CD14-positive monocyte (primary cell): ENCODE data around the gene COL5A2. TPM values are rescaled to one million over a fixed set of nuclear protein-coding genes. Genes with fewer than 3 reads are reported as not detected.

Experiments used
- DNase-seq, 3 donors: peaks; one replicate each; pipeline ENCODE4 v3.0.0-alpha.2; 2011 to 2022
- H2AFZ ChIP-seq: 2 replicates; pipeline ENCODE4 v1.6.0; 2012; ENCODE audit warnings: mild to moderate bottlenecking, low read depth, low read length, inconsistent platforms; ENCODE audit not compliant: insufficient read depth, poor library complexity, severe bottlenecking
- H3K27ac ChIP-seq, 2 donors: 1 replicate in 1 of 2; 2 replicates in 1 of 2; pipeline ENCODE4 v1.5.1; 2012 to 2013; ENCODE audit warnings: low read length in 2 of 2, control low read depth in 1 of 2, inconsistent platforms in 1 of 2, low read depth in 1 of 2, mild to moderate bottlenecking in 1 of 2
- H3K27me3 ChIP-seq, 2 donors: one replicate each; pipeline versions ENCODE4 v1.6.0 to v1.6.1; 2011 to 2013; ENCODE audit warnings: low read length in 2 of 2; ENCODE audit not compliant: control insufficient read depth in 2 of 2, insufficient read depth in 2 of 2
- H3K36me3 ChIP-seq, 2 donors: replicated peaks in 1 of 2; 1 replicate in 1 of 2; 2 replicates in 1 of 2; pipeline versions ENCODE4 v1.5.1 to v1.6.1; 2012 to 2013; ENCODE audit warnings: low read length in 2 of 2, control low read depth in 1 of 2, inconsistent platforms in 1 of 2, mild to moderate bottlenecking in 1 of 2; ENCODE audit not compliant: insufficient read depth in 2 of 2, control insufficient read depth in 1 of 2
- H3K4me1 ChIP-seq, 2 donors: 1 replicate in 1 of 2; 2 replicates in 1 of 2; pipeline versions ENCODE4 v1.5.1 to v1.6.1; 2012 to 2013; ENCODE audit warnings: low read length in 2 of 2, control low read depth in 1 of 2, inconsistent platforms in 1 of 2, mild to moderate bottlenecking in 1 of 2, moderate library complexity in 1 of 2; ENCODE audit not compliant: insufficient read depth in 2 of 2, control insufficient read depth in 1 of 2
- H3K4me2 ChIP-seq: replicated peaks from 2 replicates; pipeline ENCODE3; 2012; ENCODE audit warnings: low read length, moderate library complexity, mild to moderate bottlenecking; ENCODE audit not compliant: poor library complexity, severe bottlenecking; ENCODE audit errors: extremely low read depth
- H3K4me3 ChIP-seq, 3 experiments: fragments of 200-600 bp in 1 of 3; sonication (generic) in 1 of 3; replicated peaks in 1 of 3; 1 replicate in 2 of 3; 2 replicates in 1 of 3; pipeline ENCODE4 v1.5.1; 2011 to 2013; ENCODE audit warnings: low read length in 3 of 3, mild to moderate bottlenecking in 3 of 3, control low read depth in 2 of 3, low read depth in 2 of 3, inconsistent platforms in 1 of 3, moderate library complexity in 1 of 3
- H3K79me2 ChIP-seq: 2 replicates; pipeline ENCODE4 v1.6.0; 2012; ENCODE audit warnings: mild to moderate bottlenecking, control low read depth, inconsistent platforms, low read length, moderate library complexity; ENCODE audit not compliant: insufficient read depth
- H3K9ac ChIP-seq: 2 replicates; pipeline ENCODE4 v1.6.0; 2017; ENCODE audit warnings: low read length, mild to moderate bottlenecking; ENCODE audit not compliant: insufficient read depth, poor library complexity, severe bottlenecking
- H3K9me3 ChIP-seq, 2 donors: replicated peaks in 1 of 2; 1 replicate in 1 of 2; 2 replicates in 1 of 2; pipeline versions ENCODE4 v1.5.1 to v1.6.1; 2012 to 2013; ENCODE audit warnings: low read length in 2 of 2, control low read depth in 1 of 2; ENCODE audit not compliant: control insufficient read depth in 1 of 2, insufficient read depth in 1 of 2
- H4K20me1 ChIP-seq: 2 replicates; pipeline ENCODE4 v1.6.0; 2012; ENCODE audit warnings: mild to moderate bottlenecking, low read length, control low read depth, moderate library complexity; ENCODE audit not compliant: insufficient read depth
- H3K27ac Mint-ChIP-seq, 7 donors: one replicate each; pipeline ENCODE4 v1.8.0; 2020; ENCODE audit warnings: mild to moderate bottlenecking in 7 of 7, mixed read lengths in 7 of 7, moderate library complexity in 6 of 7, inconsistent platforms in 2 of 7
- H3K27me3 Mint-ChIP-seq, 3 donors: one replicate each; pipeline ENCODE4 v1.8.0; 2021 to 2022; ENCODE audit warnings: low read depth in 3 of 3, mild to moderate bottlenecking in 3 of 3, mixed read lengths in 3 of 3, moderate library complexity in 3 of 3, inconsistent platforms in 1 of 3
- H3K36me3 Mint-ChIP-seq, 2 donors: one replicate each; pipeline ENCODE4 v1.8.0; 2020; ENCODE audit warnings: mixed read lengths in 2 of 2, inconsistent platforms in 1 of 2, mild to moderate bottlenecking in 1 of 2
- H3K4me1 Mint-ChIP-seq: one replicate; pipeline ENCODE4 v1.8.0; 2020; ENCODE audit warnings: mild to moderate bottlenecking, mixed read lengths
- H3K4me3 Mint-ChIP-seq, 2 donors: one replicate each; pipeline ENCODE4 v1.8.0; 2020; ENCODE audit warnings: mild to moderate bottlenecking in 2 of 2, mixed read lengths in 2 of 2, moderate library complexity in 1 of 2
- H3K9me3 Mint-ChIP-seq, 7 donors: one replicate each; pipeline ENCODE4 v1.8.0; 2020 to 2022; ENCODE audit warnings: mixed read lengths in 7 of 7, mild to moderate bottlenecking in 6 of 7, moderate library complexity in 6 of 7, inconsistent platforms in 2 of 7
- CTCF ChIP-seq: fragments of 200-600 bp; IDR thresholded peaks from one replicate; pipeline ENCODE4 v1.8.0; 2022; ENCODE audit warnings: antibody characterized with exemption, mild to moderate bottlenecking
- WGBS: methylation state at CpG from one replicate; pipeline ENCODE4 v1.1.5; 2013; ENCODE audit warnings: missing lambda C conversion rate; ENCODE audit not compliant: insufficient coverage; 5-methylcytosine and 5-hydroxymethylcytosine counted together
- intact Hi-C, 2 donors: fragments of 100-400 bp; cut with micrococcal nuclease; formaldehyde crosslinking; loops; one replicate each; pipeline versions ENCODE4 v1.15.0 to v1.15.1; 2023
- polyA plus RNA-seq, 3 donors: library from polyadenylated mRNA; depleted of rRNA in 1 of 3; unstranded in 2 of 3; stranded (reverse) in 1 of 3; fragments of 300-500 nt in 2 of 3; fragments of >200 nt in 1 of 3; fragmentation: Illumina TruSeq in 2 of 3; gene quantifications; 1 replicate in 2 of 3; 2 replicates in 1 of 3; pipeline ENCODE4 v1.2.3, GENCODE V29; 2012 to 2021

Gene COL5A2
- polyA plus RNA-seq, 3 donors, result 0.13 TPM; not detected in 2

GRCh38 chr2:189095101-189095500 lies 84.5 kb downstream of the COL5A2 start:
- H3K36me3 ChIP-seq, result no peaks in the 10 kb centered on the region
- DNase-seq, result no peak
- H3K4me2 ChIP-seq, result no peak overlapping the region
- Mint-ChIP-seq H3K27me3 (no peaks in the 10 kb centered on the region), H3K4me3 (no peak overlapping the region), H3K27ac (no peak overlapping the region), H3K4me1 (no peaks in the 10 kb centered on the region), H3K9me3 (no peaks in the 10 kb centered on the region), H3K36me3 (no peaks in the 10 kb centered on the region)
- intact Hi-C loops, result no loop called here
- no CpG with 5 or more reads among the region's 3 CpGs for WGBS
- TF ChIP-seq CTCF, result no peak
- H4K20me1 ChIP-seq, result no peaks in the 10 kb centered on the region
- no peak overlapping the region for H3K27ac ChIP-seq
- H3K9ac ChIP-seq, result no peak overlapping the region
- H3K27me3 ChIP-seq, result no peaks in the 10 kb centered on the region
- no peaks in the 10 kb centered on the region for H3K4me1 ChIP-seq
- H2AFZ ChIP-seq, result no peak overlapping the region
- no peaks in the 10 kb centered on the region for H3K79me2 ChIP-seq
- no peaks in the 10 kb centered on the region for H3K9me3 ChIP-seq
- H3K4me3 ChIP-seq, result no peak overlapping the region

GRCh38 chr2:189092936-189093335 lies 86.6 kb downstream of the COL5A2 start:
- H3K36me3 Mint-ChIP-seq, result no peaks in the 10 kb centered on the region
- DNase-seq, result no peak
- Histone ChIP-seq H3K9ac (no peak overlapping the region), H4K20me1 (no peaks in the 10 kb centered on the region), H3K4me3 (no peak overlapping the region), H3K27me3 (no peaks in the 10 kb centered on the region), H3K4me1 (no peaks in the 10 kb centered on the region), H3K9me3 (no peaks in the 10 kb centered on the region), H3K36me3 (no peaks in the 10 kb centered on the region), H3K4me2 (no peak overlapping the region), H3K27ac (no peak overlapping the region), H2AFZ (no peak overlapping the region), H3K79me2 (no peaks in the 10 kb centered on the region)
- H3K4me3 Mint-ChIP-seq, result no peak overlapping the region
- no CpG with 5 or more reads among the region's 2 CpGs for WGBS
- no peak overlapping the region for H3K27ac Mint-ChIP-seq
- intact Hi-C loops, result loop anchor here (5.0 kb wide), 1 partner anchor 319 kb away; no protein-coding TSS in a partner anchor
- H3K27me3 Mint-ChIP-seq, result no peaks in the 10 kb centered on the region
- no peak for TF ChIP-seq CTCF
- no peaks in the 10 kb centered on the region for H3K4me1 Mint-ChIP-seq
- no peaks in the 10 kb centered on the region for H3K9me3 Mint-ChIP-seq
